Iris pigment epithelial cell (primary cell): Measurements from ENCODE around the gene GRAMD4.

Experiments used
- DNase-seq: peaks from one replicate; pipeline ENCODE4 v3.0.0-alpha.2; 2011; ENCODE audit warnings: low read depth

Gene GRAMD4

GRCh38 chr22:46583571-46583970 is 36.6 kb upstream of the GRAMD4 start:
- DNase-seq = no peak

- peak; percentile 62 for DNase-seq
These were observed 35.9 kb upstream of the GRAMD4 start for GRCh38 chr22:46584081-46584921.

GRCh38 chr22:46585340-46586122 is 34.7 kb upstream of the GRAMD4 start:
- no peak for DNase-seq

- DNase-seq = no peak
These were observed 34.1 kb upstream of the GRAMD4 start for GRCh38 chr22:46586123-46586519.

- DNase-seq = no peak
These were observed 33.6 kb upstream of the GRAMD4 start for GRCh38 chr22:46586531-46587011.

GRCh38 chr22:46587061-46587460 is 33.1 kb upstream of the GRAMD4 start:
- DNase-seq = no peak

- no peak for DNase-seq
These were observed 32.5 kb upstream of the GRAMD4 start for GRCh38 chr22:46587492-46588278.

GRCh38 chr22:46588279-46589140 is 31.7 kb upstream of the GRAMD4 start:
- no peak for DNase-seq

GRCh38 chr22:46589141-46589748 is 30.9 kb upstream of the GRAMD4 start:
- DNase-seq = no peak

GRCh38 chr22:46589871-46590271 is 30.3 kb upstream of the GRAMD4 start:
- DNase-seq = no peak

- DNase-seq = no peak
These were observed 29.9 kb upstream of the GRAMD4 start for GRCh38 chr22:46590334-46590733.

GRCh38 chr22:46591930-46592329 is 28.3 kb upstream of the GRAMD4 start:
- DNase-seq = no peak

GRCh38 chr22:46592390-46592872 is 27.8 kb upstream of the GRAMD4 start:
- peak; percentile 63 for DNase-seq

GRCh38 chr22:46593211-46593681 is 26.9 kb upstream of the GRAMD4 start:
- no peak for DNase-seq

GRCh38 chr22:46593996-46594946 is 25.9 kb upstream of the GRAMD4 start:
- no peak for DNase-seq

- no peak for DNase-seq
These were observed 25.3 kb upstream of the GRAMD4 start for GRCh38 chr22:46594947-46595298.

- no peak for DNase-seq
These were observed 24.6 kb upstream of the GRAMD4 start for GRCh38 chr22:46595545-46595944.

- no peak for DNase-seq
These were observed 24.1 kb upstream of the GRAMD4 start for GRCh38 chr22:46596032-46596441.

GRCh38 chr22:46596819-46597218 is 23.4 kb upstream of the GRAMD4 start:
- no peak for DNase-seq
